ENCODE results near the gene ZXDC. TPM values are rescaled to one million over a fixed set of nuclear protein-coding genes. Genes with fewer than 3 reads are reported as not detected.

The ZXDC gene
- total RNA-seq, 1 donor from 2014 or later = 18.8 TPM

GRCh38 chr3:126401611-126402160 is 74.0 kb downstream of the ZXDC start:
- Histone ChIP-seq H3K27me3 (ENCODE audit: control insufficient read depth in 3 of 3, insufficient read depth in 3 of 3, low read length in 3 of 3) (peaks cover 7 to 8% (median 7%) of the 10 kb centered on the region in 3 donors), H3K27ac (ENCODE audit: low read depth, low read length) (no peak overlapping the region), H3K4me3 (ENCODE audit: low read length in 3 of 3) (no peak overlapping the region), H3K36me3 (ENCODE audit: control insufficient read depth in 3 of 3, insufficient read depth in 3 of 3, low read length in 3 of 3) (no peaks in the 10 kb centered on the region), H3K4me1 (ENCODE audit: control insufficient read depth in 3 of 3, insufficient read depth in 3 of 3, low read length in 3 of 3) (no peaks in the 10 kb centered on the region), H3K9me3 (ENCODE audit: control insufficient read depth in 3 of 3, low read length in 3 of 3) (no peaks in the 10 kb centered on the region), H3K9ac (ENCODE audit: low read depth in 1 of 3, low read length in 3 of 3) (no peak overlapping the region)

- no peak overlapping the region for H3K9ac ChIP-seq (ENCODE audit: low read depth in 1 of 3, low read length in 3 of 3)
- H3K36me3 ChIP-seq (ENCODE audit: control insufficient read depth in 3 of 3, insufficient read depth in 3 of 3, low read length in 3 of 3) = no peaks in the 10 kb centered on the region
- no peak overlapping the region for H3K4me3 ChIP-seq (ENCODE audit: low read length in 3 of 3)
- no peaks in the 10 kb centered on the region for H3K9me3 ChIP-seq (ENCODE audit: control insufficient read depth in 3 of 3, low read length in 3 of 3)
- H3K27ac ChIP-seq (ENCODE audit: low read depth, low read length) = no peak overlapping the region
- H3K27me3 ChIP-seq (ENCODE audit: control insufficient read depth in 3 of 3, insufficient read depth in 3 of 3, low read length in 3 of 3) = peaks cover 3 to 14% (median 11%) of the 10 kb centered on the region in 3 donors
- no peaks in the 10 kb centered on the region for H3K4me1 ChIP-seq (ENCODE audit: control insufficient read depth in 3 of 3, insufficient read depth in 3 of 3, low read length in 3 of 3)
Measured at GRCh38 chr3:126399756-126400155, 75.9 kb downstream of the ZXDC start.

- Histone ChIP-seq H3K27ac (ENCODE audit: low read depth, low read length) (no peak overlapping the region), H3K9ac (ENCODE audit: low read depth in 1 of 3, low read length in 3 of 3) (no peak overlapping the region), H3K4me3 (ENCODE audit: low read length in 3 of 3) (no peak overlapping the region), H3K4me1 (ENCODE audit: control insufficient read depth in 3 of 3, insufficient read depth in 3 of 3, low read length in 3 of 3) (peaks cover 0 to 3% (median 2%) of the 10 kb centered on the region in 3 donors), H3K9me3 (ENCODE audit: control insufficient read depth in 3 of 3, low read length in 3 of 3) (no peaks in the 10 kb centered on the region), H3K27me3 (ENCODE audit: control insufficient read depth in 3 of 3, insufficient read depth in 3 of 3, low read length in 3 of 3) (peaks cover 6 to 17% (median 14%) of the 10 kb centered on the region in 3 donors), H3K36me3 (ENCODE audit: control insufficient read depth in 3 of 3, insufficient read depth in 3 of 3, low read length in 3 of 3) (no peaks in the 10 kb centered on the region)
Measured at GRCh38 chr3:126399351-126399735, 76.3 kb downstream of the ZXDC start.

GRCh38 chr3:126398423-126399350 is 77.0 kb downstream of the ZXDC start:
- Histone ChIP-seq H3K9me3 (ENCODE audit: control insufficient read depth in 3 of 3, low read length in 3 of 3) (no peaks in the 10 kb centered on the region), H3K4me1 (ENCODE audit: control insufficient read depth in 3 of 3, insufficient read depth in 3 of 3, low read length in 3 of 3) (peaks cover 0 to 3% (median 2%) of the 10 kb centered on the region in 3 donors), H3K9ac (ENCODE audit: low read depth in 1 of 3, low read length in 3 of 3) (no peak overlapping the region), H3K27ac (ENCODE audit: low read depth, low read length) (no peak overlapping the region), H3K4me3 (ENCODE audit: low read length in 3 of 3) (no peak overlapping the region), H3K27me3 (ENCODE audit: control insufficient read depth in 3 of 3, insufficient read depth in 3 of 3, low read length in 3 of 3) (peaks cover 13 to 23% (median 21%) of the 10 kb centered on the region in 3 donors), H3K36me3 (ENCODE audit: control insufficient read depth in 3 of 3, insufficient read depth in 3 of 3, low read length in 3 of 3) (no peaks in the 10 kb centered on the region)

GRCh38 chr3:126397610-126398422 is 77.9 kb downstream of the ZXDC start:
- Histone ChIP-seq H3K27me3 (ENCODE audit: control insufficient read depth in 3 of 3, insufficient read depth in 3 of 3, low read length in 3 of 3) (peaks cover 15 to 25% (median 24%) of the 10 kb centered on the region in 3 donors), H3K9ac (ENCODE audit: low read depth in 1 of 3, low read length in 3 of 3) (no peak overlapping the region), H3K4me1 (ENCODE audit: control insufficient read depth in 3 of 3, insufficient read depth in 3 of 3, low read length in 3 of 3) (peaks cover 0 to 3% (median 2%) of the 10 kb centered on the region in 3 donors), H3K4me3 (ENCODE audit: low read length in 3 of 3) (no peak overlapping the region), H3K27ac (ENCODE audit: low read depth, low read length) (no peak overlapping the region), H3K36me3 (ENCODE audit: control insufficient read depth in 3 of 3, insufficient read depth in 3 of 3, low read length in 3 of 3) (no peaks in the 10 kb centered on the region), H3K9me3 (ENCODE audit: control insufficient read depth in 3 of 3, low read length in 3 of 3) (no peaks in the 10 kb centered on the region)

- Histone ChIP-seq H3K36me3 (ENCODE audit: control insufficient read depth in 3 of 3, insufficient read depth in 3 of 3, low read length in 3 of 3) (no peaks in the 10 kb centered on the region), H3K27ac (ENCODE audit: low read depth, low read length) (no peak overlapping the region), H3K4me1 (ENCODE audit: control insufficient read depth in 3 of 3, insufficient read depth in 3 of 3, low read length in 3 of 3) (peaks cover 0 to 3% (median 2%) of the 10 kb centered on the region in 3 donors), H3K9me3 (ENCODE audit: control insufficient read depth in 3 of 3, low read length in 3 of 3) (no peaks in the 10 kb centered on the region), H3K4me3 (ENCODE audit: low read length in 3 of 3) (no peak overlapping the region), H3K27me3 (ENCODE audit: control insufficient read depth in 3 of 3, insufficient read depth in 3 of 3, low read length in 3 of 3) (peaks cover 15 to 21% (median 17%) of the 10 kb centered on the region in 3 donors), H3K9ac (ENCODE audit: low read depth in 1 of 3, low read length in 3 of 3) (no peak overlapping the region)
Measured at GRCh38 chr3:126396536-126396935, 79.2 kb downstream of the ZXDC start.

GRCh38 chr3:126395846-126396513 is 79.7 kb downstream of the ZXDC start:
- H3K9me3 ChIP-seq (ENCODE audit: control insufficient read depth in 3 of 3, low read length in 3 of 3) = no peaks in the 10 kb centered on the region
- H3K4me3 ChIP-seq (ENCODE audit: low read length in 3 of 3) = no peak overlapping the region
- no peak overlapping the region for H3K27ac ChIP-seq (ENCODE audit: low read depth, low read length)
- H3K4me1 ChIP-seq (ENCODE audit: control insufficient read depth in 3 of 3, insufficient read depth in 3 of 3, low read length in 3 of 3) = peaks cover 0 to 3% (median 2%) of the 10 kb centered on the region in 3 donors
- no peaks in the 10 kb centered on the region for H3K36me3 ChIP-seq (ENCODE audit: control insufficient read depth in 3 of 3, insufficient read depth in 3 of 3, low read length in 3 of 3)
- no peak overlapping the region for H3K9ac ChIP-seq (ENCODE audit: low read depth in 1 of 3, low read length in 3 of 3)
- peaks cover 15 to 21% (median 17%) of the 10 kb centered on the region in 3 donors for H3K27me3 ChIP-seq (ENCODE audit: control insufficient read depth in 3 of 3, insufficient read depth in 3 of 3, low read length in 3 of 3)

GRCh38 chr3:126394977-126395321 is 80.7 kb downstream of the ZXDC start:
- Histone ChIP-seq H3K27me3 (ENCODE audit: control insufficient read depth in 3 of 3, insufficient read depth in 3 of 3, low read length in 3 of 3) (peaks cover 15 to 21% (median 17%) of the 10 kb centered on the region in 3 donors), H3K4me3 (ENCODE audit: low read length in 3 of 3) (peak overlapping the region in 1 of 3 donors; percentile 6), H3K9me3 (ENCODE audit: control insufficient read depth in 3 of 3, low read length in 3 of 3) (no peaks in the 10 kb centered on the region), H3K27ac (ENCODE audit: low read depth, low read length) (no peak overlapping the region), H3K36me3 (ENCODE audit: control insufficient read depth in 3 of 3, insufficient read depth in 3 of 3, low read length in 3 of 3) (no peaks in the 10 kb centered on the region), H3K4me1 (ENCODE audit: control insufficient read depth in 3 of 3, insufficient read depth in 3 of 3, low read length in 3 of 3) (peaks cover 0 to 3% (median 2%) of the 10 kb centered on the region in 3 donors), H3K9ac (ENCODE audit: low read depth in 1 of 3, low read length in 3 of 3) (peak overlapping the region in 1 of 3 donors; percentile 45)

- Histone ChIP-seq H3K27ac (ENCODE audit: low read depth, low read length) (no peak within 1 kb of the TSS), H3K4me3 (ENCODE audit: low read length in 3 of 3) (peak within 1 kb of the TSS in 2 of 3 donors; percentile 14 to 35), H3K36me3 (ENCODE audit: control insufficient read depth in 3 of 3, insufficient read depth in 3 of 3, low read length in 3 of 3) (no peaks in the 10 kb centered on the region), H3K9ac (ENCODE audit: low read depth in 1 of 3, low read length in 3 of 3) (peak within 1 kb of the TSS in 1 of 3 donors; percentile 45), H3K9me3 (ENCODE audit: control insufficient read depth in 3 of 3, low read length in 3 of 3) (no peaks in the 10 kb centered on the region), H3K4me1 (ENCODE audit: control insufficient read depth in 3 of 3, insufficient read depth in 3 of 3, low read length in 3 of 3) (peaks cover 5 to 8% (median 5%) of the 10 kb centered on the region in 3 donors), H3K27me3 (ENCODE audit: control insufficient read depth in 3 of 3, insufficient read depth in 3 of 3, low read length in 3 of 3) (peaks cover 15 to 23% (median 17%) of the 10 kb centered on the region in 3 donors)
Measured at GRCh38 chr3:126394179-126394976, 81.3 kb downstream of the ZXDC start, which contains the start of gene CFAP100. Gene CFAP100, plus strand, starts transcription at chr3:126394909. Its CDS starts 1,092 bp downstream, at chr3:126396001.
